ENCODE measurements around the gene SPG7.
A peak's percentile ranks its signal among the peaks of the same experiment; 100 is the strongest.

The SPG7 gene

GRCh38 chr16:89541792-89542191 lies 33.6 kb downstream of the SPG7 start:
- Histone ChIP-seq H3K9me3 (ENCODE audit: control insufficient read depth, low read length) (no peaks in the 10 kb centered on the region), H3K4me2 (ENCODE audit: low read length, poor library complexity, severe bottlenecking) (no peak overlapping the region), H3K4me3 (ENCODE audit: insufficient read depth in 1 of 2, low read depth in 1 of 2, low read length in 2 of 2) (no peak overlapping the region), H2BK5ac (ENCODE audit: low read depth, low read length, poor library complexity, severe bottlenecking) (no peak overlapping the region), H3K23ac (ENCODE audit: low read length in 2 of 2) (no peak overlapping the region), H3K18ac (ENCODE audit: low read depth in 1 of 2, low read length in 2 of 2) (no peak overlapping the region), H3K27ac (ENCODE audit: low read length, poor library complexity, severe bottlenecking) (no peak overlapping the region), H2BK12ac (ENCODE audit: low read length in 2 of 2) (no peak overlapping the region), H3K79me1 (replicated peaks; ENCODE audit: low read length, poor library complexity, severe bottlenecking) (peaks cover 30% of the 10 kb centered on the region), H3K9ac (ENCODE audit: low read length) (no peak overlapping the region), H4K91ac (ENCODE audit: low read length) (no peak overlapping the region), H4K8ac (ENCODE audit: low read length) (no peak overlapping the region), H3K36me3 (ENCODE audit: control insufficient read depth in 1 of 2, insufficient read depth in 2 of 2, low read depth in 1 of 2, low read length in 2 of 2) (peaks cover 51 to 86% of the 10 kb centered on the region in 2 experiments), H2AFZ (ENCODE audit: low read depth, low read length) (no peak overlapping the region), H2BK15ac (ENCODE audit: low read depth, poor library complexity, severe bottlenecking) (no peak overlapping the region), H2AK5ac (ENCODE audit: low read length, severe bottlenecking) (no peak overlapping the region), H3K27me3 (ENCODE audit: control insufficient read depth in 1 of 2, insufficient read depth in 1 of 2, low read length in 2 of 2) (no peaks in the 10 kb centered on the region), H3K4me1 (ENCODE audit: control insufficient read depth, insufficient read depth, low read depth, low read length) (peaks cover 45% of the 10 kb centered on the region), H2BK120ac (ENCODE audit: low read depth, low read length) (no peak overlapping the region), H3K14ac (ENCODE audit: low read length in 2 of 2) (no peak overlapping the region), H3K4ac (ENCODE audit: low read depth in 1 of 2, low read length in 2 of 2) (no peak overlapping the region)
- 95% methylated on average over 21 of the region's 21 CpGs for WGBS
- DNase-seq, result no peak

GRCh38 chr16:89544113-89544512 lies 35.9 kb downstream of the SPG7 start:
- Histone ChIP-seq H2AK5ac (ENCODE audit: low read length, severe bottlenecking) (no peak overlapping the region), H3K23ac (ENCODE audit: low read length in 2 of 2) (no peak overlapping the region), H3K4me3 (ENCODE audit: insufficient read depth in 1 of 2, low read depth in 1 of 2, low read length in 2 of 2) (no peak overlapping the region), H3K79me1 (replicated peaks; ENCODE audit: low read length, poor library complexity, severe bottlenecking) (peaks cover 31% of the 10 kb centered on the region), H3K9me3 (ENCODE audit: control insufficient read depth, low read length) (no peaks in the 10 kb centered on the region), H2BK15ac (ENCODE audit: low read depth, poor library complexity, severe bottlenecking) (no peak overlapping the region), H3K9ac (ENCODE audit: low read length) (no peak overlapping the region), H4K91ac (ENCODE audit: low read length) (no peak overlapping the region), H4K8ac (ENCODE audit: low read length) (no peak overlapping the region), H3K27ac (ENCODE audit: low read length, poor library complexity, severe bottlenecking) (no peak overlapping the region), H2BK5ac (ENCODE audit: low read depth, low read length, poor library complexity, severe bottlenecking) (no peak overlapping the region), H2BK120ac (ENCODE audit: low read depth, low read length) (no peak overlapping the region), H3K18ac (ENCODE audit: low read depth in 1 of 2, low read length in 2 of 2) (no peak overlapping the region), H3K4me1 (ENCODE audit: control insufficient read depth, insufficient read depth, low read depth, low read length) (peaks cover 29% of the 10 kb centered on the region), H3K4ac (ENCODE audit: low read depth in 1 of 2, low read length in 2 of 2) (no peak overlapping the region), H3K4me2 (ENCODE audit: low read length, poor library complexity, severe bottlenecking) (no peak overlapping the region), H2AFZ (ENCODE audit: low read depth, low read length) (no peak overlapping the region), H3K14ac (ENCODE audit: low read length in 2 of 2) (no peak overlapping the region), H3K36me3 (ENCODE audit: control insufficient read depth in 1 of 2, insufficient read depth in 2 of 2, low read depth in 1 of 2, low read length in 2 of 2) (peaks cover 55 to 84% of the 10 kb centered on the region in 2 experiments), H3K27me3 (ENCODE audit: control insufficient read depth in 1 of 2, insufficient read depth in 1 of 2, low read length in 2 of 2) (no peaks in the 10 kb centered on the region), H2BK12ac (ENCODE audit: low read length in 2 of 2) (no peak overlapping the region)
- DNase-seq, result no peak
- 94% methylated on average over 11 of the region's 11 CpGs for WGBS

DNA sequence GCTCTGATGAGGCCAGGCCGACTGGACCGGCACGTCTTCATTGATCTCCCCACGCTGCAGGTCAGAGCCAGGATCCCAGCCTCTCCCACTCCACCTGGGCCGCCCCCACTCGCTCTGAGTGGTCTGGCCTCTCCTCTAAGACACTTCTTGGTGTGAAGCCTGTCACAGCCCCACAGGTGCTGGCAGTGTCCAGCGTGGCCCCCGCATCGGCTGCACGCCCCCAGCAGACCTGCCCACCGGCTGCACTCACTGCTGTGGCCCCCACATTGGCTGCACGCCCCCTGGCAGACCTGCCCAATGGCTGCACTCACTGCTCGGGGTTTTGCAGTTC lies 36.5 kb downstream of the SPG7 start:
- Histone ChIP-seq H3K4me3 (ENCODE audit: insufficient read depth in 1 of 2, low read depth in 1 of 2, low read length in 2 of 2) (no peak overlapping the region), H3K27me3 (ENCODE audit: control insufficient read depth in 1 of 2, insufficient read depth in 1 of 2, low read length in 2 of 2) (no peaks in the 10 kb centered on the region), H3K27ac (ENCODE audit: low read length, poor library complexity, severe bottlenecking) (no peak overlapping the region), H2AFZ (ENCODE audit: low read depth, low read length) (no peak overlapping the region), H3K23ac (ENCODE audit: low read length in 2 of 2) (no peak overlapping the region), H3K9ac (ENCODE audit: low read length) (no peak overlapping the region), H2BK120ac (ENCODE audit: low read depth, low read length) (no peak overlapping the region), H2BK12ac (ENCODE audit: low read length in 2 of 2) (no peak overlapping the region), H3K79me1 (replicated peaks; ENCODE audit: low read length, poor library complexity, severe bottlenecking) (peaks cover 32% of the 10 kb centered on the region), H4K91ac (ENCODE audit: low read length) (no peak overlapping the region), H2BK5ac (ENCODE audit: low read depth, low read length, poor library complexity, severe bottlenecking) (no peak overlapping the region), H3K4me1 (ENCODE audit: control insufficient read depth, insufficient read depth, low read depth, low read length) (peaks cover 31% of the 10 kb centered on the region), H2BK15ac (ENCODE audit: low read depth, poor library complexity, severe bottlenecking) (no peak overlapping the region), H3K9me3 (ENCODE audit: control insufficient read depth, low read length) (no peaks in the 10 kb centered on the region), H4K8ac (ENCODE audit: low read length) (no peak overlapping the region), H3K18ac (ENCODE audit: low read depth in 1 of 2, low read length in 2 of 2) (no peak overlapping the region), H3K36me3 (ENCODE audit: control insufficient read depth in 1 of 2, insufficient read depth in 2 of 2, low read depth in 1 of 2, low read length in 2 of 2) (peaks cover 61 to 87% of the 10 kb centered on the region in 2 experiments), H3K4me2 (ENCODE audit: low read length, poor library complexity, severe bottlenecking) (no peak overlapping the region), H2AK5ac (ENCODE audit: low read length, severe bottlenecking) (no peak overlapping the region), H3K14ac (ENCODE audit: low read length in 2 of 2) (no peak overlapping the region), H3K4ac (ENCODE audit: low read depth in 1 of 2, low read length in 2 of 2) (no peak overlapping the region)
- WGBS, result 97% methylated on average over 13 of the region's 13 CpGs
- DNase-seq, result no peak

DNA sequence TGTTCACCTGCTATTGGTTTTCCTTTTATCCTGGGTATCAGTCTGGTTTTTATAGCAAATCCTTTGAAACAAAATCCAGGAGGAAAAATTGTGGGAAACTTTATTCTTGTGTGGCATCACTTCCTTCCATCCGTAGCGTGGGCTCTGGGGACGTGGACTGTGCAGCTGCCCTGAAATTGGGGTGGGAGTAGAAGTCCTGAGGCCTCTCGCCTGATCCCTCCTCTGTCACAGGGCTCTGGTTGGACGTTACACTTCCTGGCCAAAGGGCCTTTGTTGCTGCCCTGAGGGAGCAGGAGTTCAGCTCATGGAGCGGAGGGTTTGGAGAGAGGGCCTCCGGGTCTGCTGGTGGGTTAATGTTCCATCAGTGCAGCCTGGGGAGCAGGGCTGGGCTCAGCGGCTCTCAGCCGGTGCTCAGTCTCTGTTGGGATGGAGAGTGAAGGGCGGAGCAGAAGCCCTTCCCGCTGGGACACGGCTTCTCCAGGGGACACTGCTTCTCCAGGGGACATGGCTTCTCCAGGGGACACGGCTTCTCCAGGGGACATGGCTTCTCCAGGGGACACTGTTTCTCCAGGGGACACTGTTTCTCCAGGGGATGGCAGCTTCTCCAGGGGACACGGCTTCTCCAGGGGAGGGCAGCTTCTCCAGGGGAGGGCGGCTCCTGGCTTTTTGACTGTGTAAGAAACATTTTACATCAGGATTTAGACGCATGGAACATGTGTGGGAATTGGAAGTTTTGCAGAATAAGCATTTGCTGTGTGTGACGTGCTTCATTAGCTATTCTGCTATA lies 37.0 kb downstream of the SPG7 start:
- peaks cover 31% of the 10 kb centered on the region for H3K4me1 ChIP-seq (ENCODE audit: control insufficient read depth, insufficient read depth, low read depth, low read length)
- H3K18ac ChIP-seq (ENCODE audit: low read depth in 1 of 2, low read length in 2 of 2), result no peak overlapping the region
- no peak overlapping the region for H3K27ac ChIP-seq (ENCODE audit: low read length, poor library complexity, severe bottlenecking)
- no peak overlapping the region for H2BK15ac ChIP-seq (ENCODE audit: low read depth, poor library complexity, severe bottlenecking)
- no peak overlapping the region for H3K14ac ChIP-seq (ENCODE audit: low read length in 2 of 2)
- H3K27me3 ChIP-seq (ENCODE audit: control insufficient read depth in 1 of 2, insufficient read depth in 1 of 2, low read length in 2 of 2), result no peaks in the 10 kb centered on the region
- H2BK5ac ChIP-seq (ENCODE audit: low read depth, low read length, poor library complexity, severe bottlenecking), result no peak overlapping the region
- H3K4me2 ChIP-seq (ENCODE audit: low read length, poor library complexity, severe bottlenecking), result peak overlapping the region; percentile 18
- no peak overlapping the region for H3K9ac ChIP-seq (ENCODE audit: low read length)
- H2BK12ac ChIP-seq (ENCODE audit: low read length in 2 of 2), result no peak overlapping the region
- H4K91ac ChIP-seq (ENCODE audit: low read length), result no peak overlapping the region
- no peak overlapping the region for H3K4ac ChIP-seq (ENCODE audit: low read depth in 1 of 2, low read length in 2 of 2)
- no peaks in the 10 kb centered on the region for H3K9me3 ChIP-seq (ENCODE audit: control insufficient read depth, low read length)
- H3K36me3 ChIP-seq (ENCODE audit: control insufficient read depth in 1 of 2, insufficient read depth in 2 of 2, low read depth in 1 of 2, low read length in 2 of 2), result peaks cover 66 to 87% of the 10 kb centered on the region in 2 experiments
- no peak overlapping the region for H2AK5ac ChIP-seq (ENCODE audit: low read length, severe bottlenecking)
- 97% methylated on average over 15 of the region's 17 CpGs for WGBS
- no peak overlapping the region for H2BK120ac ChIP-seq (ENCODE audit: low read depth, low read length)
- H2AFZ ChIP-seq (ENCODE audit: low read depth, low read length), result no peak overlapping the region
- H3K4me3 ChIP-seq (ENCODE audit: insufficient read depth in 1 of 2, low read depth in 1 of 2, low read length in 2 of 2), result no peak overlapping the region
- H3K79me1 ChIP-seq (replicated peaks; ENCODE audit: low read length, poor library complexity, severe bottlenecking), result peaks cover 33% of the 10 kb centered on the region
- no peak overlapping the region for H4K8ac ChIP-seq (ENCODE audit: low read length)
- DNase-seq, result no peak
- no peak overlapping the region for H3K23ac ChIP-seq (ENCODE audit: low read length in 2 of 2)
